Measurements from ENCODE around the gene NFU1. TPM values are rescaled to one million over a fixed set of nuclear protein-coding genes. Genes with fewer than 3 reads are reported as not detected.

Gene NFU1
- total RNA-seq, 2 donors from 2014 or later, result 37.0 to 37.9 TPM

DNA sequence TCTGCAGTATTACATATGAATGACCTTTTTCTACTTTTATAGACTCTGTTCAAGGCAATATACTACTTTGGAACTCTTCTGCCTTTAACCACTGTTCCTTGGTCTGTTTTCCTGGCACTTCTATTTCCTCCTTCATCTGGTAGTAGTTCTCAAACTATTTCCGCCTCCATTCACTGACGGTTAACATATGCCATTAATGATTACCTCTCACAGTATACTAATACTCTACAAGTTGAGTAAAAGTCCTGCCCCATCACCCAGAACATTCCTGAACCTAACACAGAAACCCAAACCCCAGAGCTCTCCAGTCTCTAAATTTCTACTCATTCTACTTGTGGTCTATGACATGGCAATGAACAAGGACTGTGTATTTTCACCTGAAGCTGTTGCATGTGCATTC lies 54.7 kb downstream of the NFU1 start:
- no peak overlapping the region for H3K4me3 Mint-ChIP-seq
- no peaks in the 10 kb centered on the region for H3K9me3 Mint-ChIP-seq
- H3K27ac ChIP-seq (ENCODE audit: low read depth, low read length), result no peak overlapping the region
- H3K36me3 ChIP-seq (ENCODE audit: control insufficient read depth, insufficient read depth, low read length), result peaks cover 9% of the 10 kb centered on the region
- TF ChIP-seq, protein P1, sequence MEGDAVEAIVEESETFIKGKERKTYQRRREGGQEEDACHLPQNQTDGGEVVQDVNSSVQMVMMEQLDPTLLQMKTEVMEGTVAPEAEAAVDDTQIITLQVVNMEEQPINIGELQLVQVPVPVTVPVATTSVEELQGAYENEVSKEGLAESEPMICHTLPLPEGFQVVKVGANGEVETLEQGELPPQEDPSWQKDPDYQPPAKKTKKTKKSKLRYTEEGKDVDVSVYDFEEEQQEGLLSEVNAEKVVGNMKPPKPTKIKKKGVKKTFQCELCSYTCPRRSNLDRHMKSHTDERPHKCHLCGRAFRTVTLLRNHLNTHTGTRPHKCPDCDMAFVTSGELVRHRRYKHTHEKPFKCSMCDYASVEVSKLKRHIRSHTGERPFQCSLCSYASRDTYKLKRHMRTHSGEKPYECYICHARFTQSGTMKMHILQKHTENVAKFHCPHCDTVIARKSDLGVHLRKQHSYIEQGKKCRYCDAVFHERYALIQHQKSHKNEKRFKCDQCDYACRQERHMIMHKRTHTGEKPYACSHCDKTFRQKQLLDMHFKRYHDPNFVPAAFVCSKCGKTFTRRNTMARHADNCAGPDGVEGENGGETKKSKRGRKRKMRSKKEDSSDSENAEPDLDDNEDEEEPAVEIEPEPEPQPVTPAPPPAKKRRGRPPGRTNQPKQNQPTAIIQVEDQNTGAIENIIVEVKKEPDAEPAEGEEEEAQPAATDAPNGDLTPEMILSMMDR (conservative IDR thresholded peaks at IDR 0.05), result no peak
- H3K4me1 Mint-ChIP-seq, result peaks cover 16% of the 10 kb centered on the region
- H3K9ac ChIP-seq (ENCODE audit: extremely low read depth, low read length, poor library complexity, severe bottlenecking), result no peak overlapping the region
- H3K4me1 ChIP-seq (ENCODE audit: control insufficient read depth, insufficient read depth, low read length), result no peaks in the 10 kb centered on the region
- 90 to 97% methylated on average over 2 of the region's 2 CpGs for WGBS, 2 experiments (ENCODE audit: insufficient coverage in 1 of 2, insufficient read length in 1 of 2)
- H3K27me3 Mint-ChIP-seq (ENCODE audit: insufficient read depth), result no peaks in the 10 kb centered on the region
- no peak overlapping the region for H3K4me3 ChIP-seq (ENCODE audit: low read length)
- H3K36me3 Mint-ChIP-seq (ENCODE audit: low read depth), result peaks cover 22% of the 10 kb centered on the region
- H3K27ac Mint-ChIP-seq, result no peak overlapping the region
- H3K27me3 ChIP-seq (ENCODE audit: control insufficient read depth, insufficient read depth, low read length, poor library complexity, severe bottlenecking), result no peaks in the 10 kb centered on the region
- DNase-seq, result no peak
- no peaks in the 10 kb centered on the region for H3K9me3 ChIP-seq (ENCODE audit: control insufficient read depth, low read length)

DNA sequence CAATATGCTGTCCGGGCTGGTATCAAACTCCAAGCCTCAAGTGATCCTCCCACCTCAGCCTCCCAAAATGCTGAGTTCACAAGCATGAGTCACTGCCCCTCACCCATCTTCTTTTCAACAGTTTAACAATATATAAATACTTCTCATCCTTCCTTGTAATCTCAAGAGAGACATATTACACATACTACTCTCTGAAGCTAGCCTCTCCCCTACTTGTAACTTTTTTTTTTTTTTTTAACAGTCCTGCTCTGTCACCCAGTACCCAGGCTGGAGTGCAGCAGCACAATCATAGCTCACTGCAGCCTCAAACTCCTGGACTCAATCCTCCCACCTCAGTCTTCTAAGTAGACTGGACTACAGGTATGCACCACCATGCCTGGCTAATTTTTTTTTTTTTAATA lies 55.9 kb downstream of the NFU1 start:
- Histone ChIP-seq H3K9ac (ENCODE audit: extremely low read depth, low read length, poor library complexity, severe bottlenecking) (no peak overlapping the region), H3K9me3 (ENCODE audit: control insufficient read depth, low read length) (no peaks in the 10 kb centered on the region), H3K27me3 (ENCODE audit: control insufficient read depth, insufficient read depth, low read length, poor library complexity, severe bottlenecking) (no peaks in the 10 kb centered on the region), H3K36me3 (ENCODE audit: control insufficient read depth, insufficient read depth, low read length) (peaks cover 10% of the 10 kb centered on the region), H3K4me1 (ENCODE audit: control insufficient read depth, insufficient read depth, low read length) (no peaks in the 10 kb centered on the region), H3K27ac (ENCODE audit: low read depth, low read length) (no peak overlapping the region), H3K4me3 (ENCODE audit: low read length) (no peak overlapping the region)
- Mint-ChIP-seq H3K4me1 (peaks cover 15% of the 10 kb centered on the region), H3K27ac (peak overlapping the region; percentile 6), H3K27me3 (ENCODE audit: insufficient read depth) (no peaks in the 10 kb centered on the region), H3K36me3 (ENCODE audit: low read depth) (peaks cover 26% of the 10 kb centered on the region), H3K4me3 (no peak overlapping the region), H3K9me3 (no peaks in the 10 kb centered on the region)
- DNase-seq, result no peak
- TF ChIP-seq, protein P1 (conservative IDR thresholded peaks at IDR 0.05), result no peak
- WGBS, 2 experiments (ENCODE audit: insufficient coverage in 1 of 2, insufficient read length in 1 of 2), result 97% methylated on average over 1 of the region's 1 CpG; no CpG with 5 or more reads in 1 of the 2 experiments

DNA sequence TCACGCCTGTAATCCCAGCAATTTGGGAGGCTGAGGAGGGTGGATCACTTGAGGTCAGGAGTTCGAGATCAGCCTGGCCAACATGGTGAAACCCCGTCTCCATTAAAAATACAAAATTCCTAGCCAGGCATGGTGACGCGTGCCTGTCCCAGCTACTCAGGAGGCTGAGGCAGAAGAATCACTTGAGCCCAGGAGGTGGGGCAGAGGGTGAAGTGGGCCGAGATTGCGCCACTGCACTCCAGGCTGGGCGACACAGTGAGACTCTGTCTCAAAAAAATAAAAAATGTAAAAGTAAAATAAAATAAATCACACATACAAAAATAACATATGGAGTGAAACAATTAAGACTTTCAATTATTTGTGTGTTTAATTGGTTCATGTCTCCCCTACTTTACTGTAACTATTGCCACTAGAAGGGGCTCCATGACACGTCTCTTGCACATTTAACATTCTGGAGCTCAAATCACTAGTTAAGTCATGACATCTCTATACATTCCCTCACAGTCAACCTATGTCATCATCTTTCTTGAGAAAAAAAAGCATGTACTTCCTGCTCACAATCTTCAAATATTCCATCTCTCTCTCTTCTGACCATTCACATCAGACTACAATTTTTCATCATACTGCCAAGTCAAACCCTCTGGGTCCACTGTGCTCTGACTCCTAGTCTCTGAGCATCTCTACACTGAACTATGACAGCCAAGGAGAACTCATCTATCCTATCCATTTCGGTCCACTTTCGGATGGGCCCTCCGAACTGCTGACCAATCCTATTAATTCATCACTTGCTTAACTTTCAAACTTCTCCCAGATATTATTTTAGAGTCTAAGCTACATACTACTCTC lies 56.9 kb downstream of the NFU1 start:
- peaks cover 12% of the 10 kb centered on the region for H3K4me1 Mint-ChIP-seq

More for the DNA sequence above, 56.9 kb downstream of the NFU1 start:
- H3K27ac Mint-ChIP-seq, result no peak overlapping the region
- H3K27me3 Mint-ChIP-seq (ENCODE audit: insufficient read depth), result no peaks in the 10 kb centered on the region
- TF ChIP-seq, protein P1 (conservative IDR thresholded peaks at IDR 0.05), result no peak
- peaks cover 26% of the 10 kb centered on the region for H3K36me3 Mint-ChIP-seq (ENCODE audit: low read depth)
- peaks cover 20% of the 10 kb centered on the region for H3K36me3 ChIP-seq (ENCODE audit: control insufficient read depth, insufficient read depth, low read length)
- no peaks in the 10 kb centered on the region for H3K9me3 ChIP-seq (ENCODE audit: control insufficient read depth, low read length)
- H3K4me1 ChIP-seq (ENCODE audit: control insufficient read depth, insufficient read depth, low read length), result no peaks in the 10 kb centered on the region
- H3K9ac ChIP-seq (ENCODE audit: extremely low read depth, low read length, poor library complexity, severe bottlenecking), result no peak overlapping the region
- no peaks in the 10 kb centered on the region for H3K9me3 Mint-ChIP-seq
- no peak overlapping the region for H3K4me3 Mint-ChIP-seq
- DNase-seq, result no peak
- H3K27ac ChIP-seq (ENCODE audit: low read depth, low read length), result no peak overlapping the region
- no peak overlapping the region for H3K4me3 ChIP-seq (ENCODE audit: low read length)
- 93 to 94% methylated on average over 9 to 11 of the region's 12 CpGs for WGBS, 2 experiments (ENCODE audit: insufficient coverage in 1 of 2, insufficient read length in 1 of 2)
- H3K27me3 ChIP-seq (ENCODE audit: control insufficient read depth, insufficient read depth, low read length, poor library complexity, severe bottlenecking), result no peaks in the 10 kb centered on the region

Data from endodermal cell (in vitro differentiated cells).